Uterus (tissue), 2 donors: Measurements from ENCODE around the gene TTC23.

Source experiments
- POLR2A ChIP-seq, 2 donors: fragments of 450-650 bp; IDR thresholded peaks; one replicate each; pipeline ENCODE4 v1.6.1; 2016; ENCODE audit warnings: antibody characterized with exemption in 2 of 2, mild to moderate bottlenecking in 1 of 2, moderate library complexity in 1 of 2
- TF ChIP-seq, protein P1 (sequence below), 4 experiments: fragments of 200-600 bp in 2 of 4; fragments of 450-650 bp in 2 of 4; sonication (generic) in 2 of 4; IDR thresholded peaks; one replicate each; pipeline ENCODE4 v1.5.1; 2016 to 2019; ENCODE audit warnings: antibody characterized with exemption in 4 of 4, mild to moderate bottlenecking in 2 of 4, moderate library complexity in 1 of 4

- TF ChIP-seq POLR2A (IDR thresholded peaks at IDR 0.05), result no peak
- TF ChIP-seq, protein P1, sequence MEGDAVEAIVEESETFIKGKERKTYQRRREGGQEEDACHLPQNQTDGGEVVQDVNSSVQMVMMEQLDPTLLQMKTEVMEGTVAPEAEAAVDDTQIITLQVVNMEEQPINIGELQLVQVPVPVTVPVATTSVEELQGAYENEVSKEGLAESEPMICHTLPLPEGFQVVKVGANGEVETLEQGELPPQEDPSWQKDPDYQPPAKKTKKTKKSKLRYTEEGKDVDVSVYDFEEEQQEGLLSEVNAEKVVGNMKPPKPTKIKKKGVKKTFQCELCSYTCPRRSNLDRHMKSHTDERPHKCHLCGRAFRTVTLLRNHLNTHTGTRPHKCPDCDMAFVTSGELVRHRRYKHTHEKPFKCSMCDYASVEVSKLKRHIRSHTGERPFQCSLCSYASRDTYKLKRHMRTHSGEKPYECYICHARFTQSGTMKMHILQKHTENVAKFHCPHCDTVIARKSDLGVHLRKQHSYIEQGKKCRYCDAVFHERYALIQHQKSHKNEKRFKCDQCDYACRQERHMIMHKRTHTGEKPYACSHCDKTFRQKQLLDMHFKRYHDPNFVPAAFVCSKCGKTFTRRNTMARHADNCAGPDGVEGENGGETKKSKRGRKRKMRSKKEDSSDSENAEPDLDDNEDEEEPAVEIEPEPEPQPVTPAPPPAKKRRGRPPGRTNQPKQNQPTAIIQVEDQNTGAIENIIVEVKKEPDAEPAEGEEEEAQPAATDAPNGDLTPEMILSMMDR (IDR thresholded peaks at IDR 0.05), result no peak
These were observed 102.7 kb downstream of the TTC23 start for GRCh38 chr15:99146661-99147060.
